Pulmonary artery endothelial cell (primary cell): ENCODE results near the gene MCF2L. TPM values are rescaled to one million over a fixed set of nuclear protein-coding genes. Genes with fewer than 3 reads are reported as not detected.

Experiments used
- DNase-seq: peaks from one replicate; pipeline ENCODE4 v3.0.0-alpha.2; 2011; ENCODE audit warnings: low read depth, low spot score
- total RNA-seq: library from RNA; depleted of rRNA; stranded (reverse); fragments of >200 nt; gene quantifications from 2 replicates; pipeline ENCODE4 v1.2.3, GENCODE V29; 2014

MCF2L gene
- total RNA-seq, 1 donor from 2014 or later = under 0.01 TPM

- no peak for DNase-seq
Observed at GRCh38 chr13:113080901-113081521, 112.0 kb downstream of the MCF2L start.

- DNase-seq = no peak
Observed at GRCh38 chr13:113082198-113083021, 113.4 kb downstream of the MCF2L start.

GRCh38 chr13:113083022-113083373, 114.0 kb downstream of the MCF2L start:
- DNase-seq = no peak

- DNase-seq = no peak
Observed at GRCh38 chr13:113083402-113084061, 114.5 kb downstream of the MCF2L start.

GRCh38 chr13:113084094-113084942, 115.3 kb downstream of the MCF2L start:
- DNase-seq = no peak

- DNase-seq = no peak
Observed at GRCh38 chr13:113084943-113085540, 116.0 kb downstream of the MCF2L start.

GRCh38 chr13:113086031-113086750, 117.2 kb downstream of the MCF2L start:
- DNase-seq = no peak

- DNase-seq = no peak
Observed at GRCh38 chr13:113086991-113087922, 118.2 kb downstream of the MCF2L start.

- DNase-seq = no peak
Observed at GRCh38 chr13:113087923-113088690, 119.1 kb downstream of the MCF2L start.

- no peak for DNase-seq
Observed at GRCh38 chr13:113088691-113089020, 119.6 kb downstream of the MCF2L start.

GRCh38 chr13:113089693-113090414, 120.8 kb downstream of the MCF2L start:
- no peak for DNase-seq

GRCh38 chr13:113090415-113090770, 121.4 kb downstream of the MCF2L start:
- no peak for DNase-seq

- no peak for DNase-seq
Observed at GRCh38 chr13:113090806-113091205, 121.8 kb downstream of the MCF2L start.

- DNase-seq = no peak
Observed at GRCh38 chr13:113091211-113091771, 122.3 kb downstream of the MCF2L start.

GRCh38 chr13:113091891-113092775, 123.1 kb downstream of the MCF2L start:
- no peak for DNase-seq

GRCh38 chr13:113092776-113093579, 124.0 kb downstream of the MCF2L start:
- no peak for DNase-seq
